ENCODE measurements around the gene BBS2. TPM values are rescaled to one million over a fixed set of nuclear protein-coding genes. Genes with fewer than 3 reads are reported as not detected.

BBS2 gene
- total RNA-seq, 1 experiment from 2014 or later, result 36.4 TPM

- BruUV-seq (replicated peaks), result no TSS peak
Observed at GRCh38 chr16:56506941-56507340, 12.9 kb downstream of the BBS2 start.

DNA sequence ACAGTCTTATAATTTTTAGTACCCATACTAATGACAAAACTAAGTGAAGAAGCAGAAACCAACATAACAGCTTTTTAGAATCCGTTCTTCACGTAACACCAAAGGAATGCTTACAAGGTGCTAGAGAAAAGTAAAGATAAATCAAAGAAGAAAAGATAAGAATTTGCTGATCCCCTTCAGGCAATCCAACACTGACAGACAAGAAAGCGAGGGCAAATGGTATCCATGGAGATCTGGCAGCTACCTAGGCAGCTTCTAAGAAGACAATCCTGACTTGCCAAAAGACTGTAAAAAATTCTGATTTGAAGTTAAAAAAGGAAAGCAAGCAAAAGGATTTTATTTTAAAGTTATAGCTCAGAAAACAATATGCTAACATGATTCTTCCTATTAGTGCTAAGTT, 14.6 kb downstream of the BBS2 start:
- no peak for DNase-seq
- H3K27ac Mint-ChIP-seq (ENCODE audit: unreplicated experiment), result no peak overlapping the region
- no peaks in the 10 kb centered on the region for H3K9me3 Mint-ChIP-seq (ENCODE audit: low read depth, unreplicated experiment)
- BruUV-seq (replicated peaks), result no TSS peak
- intact Hi-C loops (cut with micrococcal nuclease; ENCODE audit: unreplicated experiment), result no loop called here
- H3K4me3 Mint-ChIP-seq (ENCODE audit: low read depth, unreplicated experiment), result no peak overlapping the region
- CTCF ChIA-PET, result interaction anchor here (0.6 kb wide), 1 partner anchor 29 kb away, joined by 6 read pairs; no protein-coding TSS in a partner anchor
- no peaks in the 10 kb centered on the region for H3K27me3 Mint-ChIP-seq (ENCODE audit: unreplicated experiment)
- TF ChIP-seq, protein P1, sequence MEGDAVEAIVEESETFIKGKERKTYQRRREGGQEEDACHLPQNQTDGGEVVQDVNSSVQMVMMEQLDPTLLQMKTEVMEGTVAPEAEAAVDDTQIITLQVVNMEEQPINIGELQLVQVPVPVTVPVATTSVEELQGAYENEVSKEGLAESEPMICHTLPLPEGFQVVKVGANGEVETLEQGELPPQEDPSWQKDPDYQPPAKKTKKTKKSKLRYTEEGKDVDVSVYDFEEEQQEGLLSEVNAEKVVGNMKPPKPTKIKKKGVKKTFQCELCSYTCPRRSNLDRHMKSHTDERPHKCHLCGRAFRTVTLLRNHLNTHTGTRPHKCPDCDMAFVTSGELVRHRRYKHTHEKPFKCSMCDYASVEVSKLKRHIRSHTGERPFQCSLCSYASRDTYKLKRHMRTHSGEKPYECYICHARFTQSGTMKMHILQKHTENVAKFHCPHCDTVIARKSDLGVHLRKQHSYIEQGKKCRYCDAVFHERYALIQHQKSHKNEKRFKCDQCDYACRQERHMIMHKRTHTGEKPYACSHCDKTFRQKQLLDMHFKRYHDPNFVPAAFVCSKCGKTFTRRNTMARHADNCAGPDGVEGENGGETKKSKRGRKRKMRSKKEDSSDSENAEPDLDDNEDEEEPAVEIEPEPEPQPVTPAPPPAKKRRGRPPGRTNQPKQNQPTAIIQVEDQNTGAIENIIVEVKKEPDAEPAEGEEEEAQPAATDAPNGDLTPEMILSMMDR (IDR thresholded peaks at IDR 0.05; ENCODE audit: unreplicated experiment), result no peak
- H3K4me1 Mint-ChIP-seq (ENCODE audit: low read depth, unreplicated experiment), result no peaks in the 10 kb centered on the region
- peaks cover 8% of the 10 kb centered on the region for H3K36me3 Mint-ChIP-seq (ENCODE audit: insufficient read depth, unreplicated experiment)

More at GRCh38 chr16:56506941-56507340, 12.9 kb downstream of the BBS2 start:
- Mint-ChIP-seq H3K27ac (ENCODE audit: unreplicated experiment) (no peak overlapping the region), H3K36me3 (ENCODE audit: insufficient read depth, unreplicated experiment) (peaks cover 6% of the 10 kb centered on the region), H3K27me3 (ENCODE audit: unreplicated experiment) (no peaks in the 10 kb centered on the region), H3K9me3 (ENCODE audit: low read depth, unreplicated experiment) (no peaks in the 10 kb centered on the region), H3K4me1 (ENCODE audit: low read depth, unreplicated experiment) (no peaks in the 10 kb centered on the region), H3K4me3 (ENCODE audit: low read depth, unreplicated experiment) (no peak overlapping the region)
- no peak for DNase-seq
- TF ChIP-seq, protein P1 (IDR thresholded peaks at IDR 0.05; ENCODE audit: unreplicated experiment), result no peak
- intact Hi-C loops (cut with micrococcal nuclease; ENCODE audit: unreplicated experiment), result no loop called here
- CTCF ChIA-PET, result no interaction called here

DNA sequence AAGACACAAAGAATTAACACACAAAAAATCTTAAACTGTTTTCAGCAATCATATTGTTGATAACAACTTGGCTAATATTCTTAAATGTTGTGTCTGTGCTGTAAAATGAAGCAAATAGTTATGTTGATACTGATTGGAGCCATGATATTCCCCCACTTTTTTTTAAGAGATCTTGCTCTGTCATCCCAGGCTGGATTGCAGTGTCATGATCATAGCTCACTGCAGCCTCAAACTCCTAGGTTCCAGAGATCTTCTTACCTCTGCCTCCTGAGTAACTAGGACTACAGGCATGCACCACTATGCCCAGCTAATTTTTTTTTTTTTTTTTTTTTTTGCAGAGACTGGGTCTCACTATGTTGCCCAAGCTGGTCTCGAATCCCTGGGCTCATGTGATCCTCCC, 26.0 kb downstream of the BBS2 start:
- Mint-ChIP-seq H3K4me1 (ENCODE audit: low read depth, unreplicated experiment) (no peaks in the 10 kb centered on the region), H3K27me3 (ENCODE audit: unreplicated experiment) (no peaks in the 10 kb centered on the region), H3K27ac (ENCODE audit: unreplicated experiment) (no peak overlapping the region), H3K4me3 (ENCODE audit: low read depth, unreplicated experiment) (no peak overlapping the region), H3K9me3 (ENCODE audit: low read depth, unreplicated experiment) (no peaks in the 10 kb centered on the region), H3K36me3 (ENCODE audit: insufficient read depth, unreplicated experiment) (peaks cover 6% of the 10 kb centered on the region)
- DNase-seq, result no peak
- TF ChIP-seq, protein P1 (IDR thresholded peaks at IDR 0.05; ENCODE audit: unreplicated experiment), result no peak
- CTCF ChIA-PET, result interaction anchor here (0.6 kb wide), 1 partner anchor 37 kb away, joined by 3 read pairs; no protein-coding TSS in a partner anchor
- intact Hi-C loops (cut with micrococcal nuclease; ENCODE audit: unreplicated experiment), result no loop called here
- no TSS peak for BruUV-seq (replicated peaks)

DNA sequence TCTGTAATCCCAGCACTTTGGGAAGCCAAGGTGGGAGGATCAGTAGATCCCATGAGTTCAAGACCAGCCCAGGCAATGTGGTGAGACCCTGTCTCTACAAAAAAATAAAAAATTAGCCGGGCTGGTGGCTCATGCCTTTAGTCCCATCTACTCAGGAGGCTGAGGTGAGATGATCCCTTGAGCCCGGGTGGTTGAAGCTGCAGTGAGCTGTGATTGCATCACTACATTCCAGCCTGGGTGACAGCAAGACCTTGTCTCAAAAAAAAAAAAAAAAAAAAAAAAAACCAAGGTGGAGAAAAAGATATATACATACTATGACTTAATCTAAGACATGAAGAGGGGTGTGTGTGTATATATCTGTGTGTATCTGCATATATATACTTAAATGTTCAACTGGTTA, 26.7 kb downstream of the BBS2 start:
- TF ChIP-seq, protein P1 (IDR thresholded peaks at IDR 0.05; ENCODE audit: unreplicated experiment), result no peak
- Mint-ChIP-seq H3K4me1 (ENCODE audit: low read depth, unreplicated experiment) (no peaks in the 10 kb centered on the region), H3K36me3 (ENCODE audit: insufficient read depth, unreplicated experiment) (peaks cover 2% of the 10 kb centered on the region), H3K4me3 (ENCODE audit: low read depth, unreplicated experiment) (no peak overlapping the region), H3K9me3 (ENCODE audit: low read depth, unreplicated experiment) (no peaks in the 10 kb centered on the region), H3K27ac (ENCODE audit: unreplicated experiment) (no peak overlapping the region), H3K27me3 (ENCODE audit: unreplicated experiment) (no peaks in the 10 kb centered on the region)
- no TSS peak for BruUV-seq (replicated peaks)
- intact Hi-C loops (cut with micrococcal nuclease; ENCODE audit: unreplicated experiment), result no loop called here
- DNase-seq, result no peak
- CTCF ChIA-PET, result no interaction called here
